HepG2 (cell line): ENCODE results near the gene SACS. TPM values are rescaled to one million over a fixed set of nuclear protein-coding genes. Genes with fewer than 3 reads are reported as not detected.

ENCODE experiments used
- AKAP8 ChIP-seq: sonication (generic); formaldehyde crosslinking; IDR thresholded peaks from 2 replicates; pipeline ENCODE4 v1.5.1; 2020; ENCODE audit warnings: mild to moderate bottlenecking, missing genetic modification reagents
- GABPA ChIP-seq, 2 experiments: IDR thresholded peaks; 2 replicates each; pipeline ENCODE4 v1.6.1; 2011 to 2016; ENCODE audit warnings: low read depth in 2 of 2, low read length in 1 of 2, missing biosample characterization in 1 of 2, missing genetic modification characterization in 1 of 2
- GLI4 ChIP-seq: sonication (generic); formaldehyde crosslinking; IDR thresholded peaks from 2 replicates; pipeline ENCODE4 v1.5.1; 2020; ENCODE audit warnings: missing genetic modification reagents, mild to moderate bottlenecking, moderate library complexity, borderline replicate concordance
- HCFC1 ChIP-seq: fragments of 150-350 bp; IDR thresholded peaks from 2 replicates; pipeline ENCODE4 v1.6.1; 2014; ENCODE audit warnings: low read depth, low read length
- HIVEP1 ChIP-seq: sonication (generic); formaldehyde crosslinking; IDR thresholded peaks from 2 replicates; pipeline ENCODE4 v1.4.0; 2020; ENCODE audit warnings: mild to moderate bottlenecking, missing genetic modification reagents
- HOXA3 ChIP-seq: sonication (generic); formaldehyde crosslinking; IDR thresholded peaks from 2 replicates; pipeline ENCODE4 v1.5.0; 2020; ENCODE audit warnings: missing genetic modification reagents
- MATR3 ChIP-seq: sonication (generic); formaldehyde crosslinking; IDR thresholded peaks from 2 replicates; pipeline ENCODE4 v1.4.0; 2020; ENCODE audit warnings: missing genetic modification reagents
- NCOA1 ChIP-seq: sonication (generic); formaldehyde crosslinking; IDR thresholded peaks from 2 replicates; pipeline ENCODE4 v1.9.0; 2021; ENCODE audit warnings: missing genetic modification reagents
- PAX8 ChIP-seq: sonication (generic); formaldehyde crosslinking; IDR thresholded peaks from 2 replicates; pipeline ENCODE4 v1.8.0; 2022; ENCODE audit warnings: mild to moderate bottlenecking, missing genetic modification reagents, borderline replicate concordance
- SAP130 ChIP-seq: IDR thresholded peaks from 2 replicates; pipeline ENCODE4 v1.6.1; 2016; ENCODE audit warnings: low read depth
- SIN3A ChIP-seq: IDR thresholded peaks from 2 replicates; pipeline ENCODE4 v1.6.1; 2011; ENCODE audit warnings: low read depth, mild to moderate bottlenecking, control low read depth, low read length, borderline replicate concordance
- TOPORS ChIP-seq: sonication (generic); formaldehyde crosslinking; IDR thresholded peaks from 2 replicates; pipeline ENCODE4 v1.8.0; 2023; ENCODE audit warnings: mild to moderate bottlenecking, missing genetic modification reagents
- ZBTB7A ChIP-seq: sonication (generic); formaldehyde crosslinking; IDR thresholded peaks from 2 replicates; pipeline ENCODE4 v1.8.0; 2022; ENCODE audit warnings: mild to moderate bottlenecking, missing genetic modification reagents
- ZNF431 ChIP-seq: sonication (generic); formaldehyde crosslinking; IDR thresholded peaks from 2 replicates; pipeline ENCODE4 v1.9.0; 2022; ENCODE audit warnings: missing genetic modification reagents, low read depth, mild to moderate bottlenecking, borderline replicate concordance
- ZNF709 ChIP-seq: sonication (generic); formaldehyde crosslinking; IDR thresholded peaks from 2 replicates; pipeline ENCODE4 v1.5.0; 2020; ENCODE audit warnings: mild to moderate bottlenecking, missing genetic modification reagents
- ZNF768 ChIP-seq: sonication (generic); formaldehyde crosslinking; IDR thresholded peaks from 2 replicates; pipeline ENCODE4 v1.4.0; 2020; ENCODE audit warnings: missing genetic modification reagents
- polyA plus RNA-seq, 8 experiments: library from polyadenylated mRNA; depleted of rRNA in 3 of 8; stranded (reverse) in 7 of 8; unstranded in 1 of 8; fragments of >200 nt; fragmentation: Illumina TruSeq in 4 of 8; extraction: Trizol in 4 of 8; gene quantifications; 2 replicates each; pipeline versions ENCODE4 v1.2.1 to v1.2.3, GENCODE V29; 2011 to 2016; ENCODE audit warnings: low read depth in 4 of 8, missing spikeins in 1 of 8, mixed read lengths in 1 of 8; ENCODE audit not compliant: insufficient read depth in 1 of 8
- total RNA-seq, 5 experiments: library from RNA; depleted of rRNA; stranded (reverse); fragments of >200 nt; fragmentation: Illumina TruSeq; extraction: Trizol; gene quantifications; 2 replicates each; pipeline ENCODE4 v1.2.3, GENCODE V29; 2016; ENCODE audit warnings: low read depth in 1 of 5
- TF ChIP-seq, protein P1 (sequence below): sonication (generic); formaldehyde crosslinking; IDR thresholded peaks from 2 replicates; pipeline ENCODE4 v1.8.0; 2022; ENCODE audit warnings: missing genetic modification reagents, mild to moderate bottlenecking, borderline replicate concordance
- TF ChIP-seq, protein P2 (sequence below): sonication (generic); formaldehyde crosslinking; IDR thresholded peaks from 2 replicates; pipeline ENCODE4 v1.4.0; 2020; ENCODE audit warnings: missing genetic modification reagents
- TF ChIP-seq, protein P3 (sequence below): sonication (generic); formaldehyde crosslinking; conservative IDR thresholded peaks from 2 replicates; pipeline ENCODE4 v1.4.0; 2020; ENCODE audit warnings: mild to moderate bottlenecking, missing genetic modification reagents, moderate library complexity

The SACS gene
- total and polyA plus RNA-seq, 2 of the 13 experiments (the other 11 are each of a cell fraction or from before 2014, with no cell fraction given), result 4.0 to 15.7 TPM

DNA sequence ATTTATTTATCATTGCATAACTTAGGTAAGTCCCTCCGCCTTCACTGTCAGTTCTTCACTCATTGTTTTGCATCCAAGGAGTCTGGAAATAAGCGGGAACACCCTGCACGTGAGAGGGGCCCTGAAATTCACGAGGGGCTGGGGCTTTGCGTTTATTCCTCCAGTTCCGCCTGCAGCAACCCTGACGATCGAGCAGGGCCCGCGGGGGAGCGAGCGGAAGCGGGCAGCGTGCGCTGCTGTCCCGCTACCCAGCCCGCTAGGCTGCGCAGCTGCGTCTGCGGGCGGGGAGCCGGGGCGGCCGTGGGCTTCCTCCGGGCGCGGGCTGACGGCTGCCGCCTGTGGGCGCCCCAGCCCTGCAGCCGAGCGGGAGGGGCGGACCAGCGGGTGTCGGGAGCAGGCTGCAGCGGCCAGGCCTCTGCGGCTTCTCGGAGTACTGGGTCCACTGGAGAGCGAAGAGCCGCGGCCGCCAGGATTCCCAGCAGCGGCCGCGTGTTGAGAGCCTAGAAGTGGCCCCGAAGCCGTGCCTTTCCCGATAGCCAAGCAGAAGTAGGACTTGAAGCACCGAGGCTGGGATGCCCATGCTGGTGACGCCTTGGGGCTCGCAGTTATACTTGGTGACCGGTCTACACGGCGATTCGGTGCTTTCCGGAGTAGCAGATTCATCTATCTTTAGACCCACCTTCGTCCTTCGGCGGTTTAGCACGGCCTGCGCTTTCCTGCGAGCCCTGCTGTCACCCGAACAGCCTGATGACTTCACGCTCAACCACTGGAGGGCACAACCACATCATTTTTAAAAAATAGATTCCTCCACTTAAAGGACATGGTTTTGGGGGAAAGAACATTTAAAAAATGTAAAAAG lies 32.9 kb upstream of the SACS start (continued):
- TF ChIP-seq, protein P1, sequence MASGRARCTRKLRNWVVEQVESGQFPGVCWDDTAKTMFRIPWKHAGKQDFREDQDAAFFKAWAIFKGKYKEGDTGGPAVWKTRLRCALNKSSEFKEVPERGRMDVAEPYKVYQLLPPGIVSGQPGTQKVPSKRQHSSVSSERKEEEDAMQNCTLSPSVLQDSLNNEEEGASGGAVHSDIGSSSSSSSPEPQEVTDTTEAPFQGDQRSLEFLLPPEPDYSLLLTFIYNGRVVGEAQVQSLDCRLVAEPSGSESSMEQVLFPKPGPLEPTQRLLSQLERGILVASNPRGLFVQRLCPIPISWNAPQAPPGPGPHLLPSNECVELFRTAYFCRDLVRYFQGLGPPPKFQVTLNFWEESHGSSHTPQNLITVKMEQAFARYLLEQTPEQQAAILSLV (CRISPR knock-in tag), result no peak; the same call in 1 of the 2 replicates
- TF ChIP-seq HOXA3 (CRISPR knock-in tag), result peak; percentile 52; the same call in 1 of the 2 replicates
- TF ChIP-seq SIN3A, result 0 out of 2 replicates have a peak, but pooled peaks have one; percentile 38
- TF ChIP-seq GLI4 (CRISPR knock-in tag), result 0 out of 2 replicates have a peak, but pooled peaks have one; percentile 29
- peak; percentile 53 for TF ChIP-seq SAP130
- TF ChIP-seq ZNF768 (CRISPR knock-in tag), result no peak
- 0 out of 2 replicates have a peak, but pooled peaks have one; percentile 26 for TF ChIP-seq AKAP8
- no peak for TF ChIP-seq HCFC1
- no peak for TF ChIP-seq TOPORS (CRISPR knock-in tag)
- TF ChIP-seq GABPA (IDR thresholded peaks at IDR 0.05; ENCODE audit: low read depth, low read length), result peak; percentile 20; the same call in 1 of the 2 replicates
- TF ChIP-seq GABPA (CRISPR knock-in tag; IDR thresholded peaks at IDR 0.05; ENCODE audit: low read depth), result no peak
- 0 out of 2 replicates have a peak, but pooled peaks have one; percentile 52 for TF ChIP-seq ZNF431 (CRISPR knock-in tag)
- peak; percentile 67; the same call in 1 of the 2 replicates for TF ChIP-seq ZNF709 (CRISPR knock-in tag)
- TF ChIP-seq PAX8 (CRISPR knock-in tag), result no peak
- TF ChIP-seq, protein P2, sequence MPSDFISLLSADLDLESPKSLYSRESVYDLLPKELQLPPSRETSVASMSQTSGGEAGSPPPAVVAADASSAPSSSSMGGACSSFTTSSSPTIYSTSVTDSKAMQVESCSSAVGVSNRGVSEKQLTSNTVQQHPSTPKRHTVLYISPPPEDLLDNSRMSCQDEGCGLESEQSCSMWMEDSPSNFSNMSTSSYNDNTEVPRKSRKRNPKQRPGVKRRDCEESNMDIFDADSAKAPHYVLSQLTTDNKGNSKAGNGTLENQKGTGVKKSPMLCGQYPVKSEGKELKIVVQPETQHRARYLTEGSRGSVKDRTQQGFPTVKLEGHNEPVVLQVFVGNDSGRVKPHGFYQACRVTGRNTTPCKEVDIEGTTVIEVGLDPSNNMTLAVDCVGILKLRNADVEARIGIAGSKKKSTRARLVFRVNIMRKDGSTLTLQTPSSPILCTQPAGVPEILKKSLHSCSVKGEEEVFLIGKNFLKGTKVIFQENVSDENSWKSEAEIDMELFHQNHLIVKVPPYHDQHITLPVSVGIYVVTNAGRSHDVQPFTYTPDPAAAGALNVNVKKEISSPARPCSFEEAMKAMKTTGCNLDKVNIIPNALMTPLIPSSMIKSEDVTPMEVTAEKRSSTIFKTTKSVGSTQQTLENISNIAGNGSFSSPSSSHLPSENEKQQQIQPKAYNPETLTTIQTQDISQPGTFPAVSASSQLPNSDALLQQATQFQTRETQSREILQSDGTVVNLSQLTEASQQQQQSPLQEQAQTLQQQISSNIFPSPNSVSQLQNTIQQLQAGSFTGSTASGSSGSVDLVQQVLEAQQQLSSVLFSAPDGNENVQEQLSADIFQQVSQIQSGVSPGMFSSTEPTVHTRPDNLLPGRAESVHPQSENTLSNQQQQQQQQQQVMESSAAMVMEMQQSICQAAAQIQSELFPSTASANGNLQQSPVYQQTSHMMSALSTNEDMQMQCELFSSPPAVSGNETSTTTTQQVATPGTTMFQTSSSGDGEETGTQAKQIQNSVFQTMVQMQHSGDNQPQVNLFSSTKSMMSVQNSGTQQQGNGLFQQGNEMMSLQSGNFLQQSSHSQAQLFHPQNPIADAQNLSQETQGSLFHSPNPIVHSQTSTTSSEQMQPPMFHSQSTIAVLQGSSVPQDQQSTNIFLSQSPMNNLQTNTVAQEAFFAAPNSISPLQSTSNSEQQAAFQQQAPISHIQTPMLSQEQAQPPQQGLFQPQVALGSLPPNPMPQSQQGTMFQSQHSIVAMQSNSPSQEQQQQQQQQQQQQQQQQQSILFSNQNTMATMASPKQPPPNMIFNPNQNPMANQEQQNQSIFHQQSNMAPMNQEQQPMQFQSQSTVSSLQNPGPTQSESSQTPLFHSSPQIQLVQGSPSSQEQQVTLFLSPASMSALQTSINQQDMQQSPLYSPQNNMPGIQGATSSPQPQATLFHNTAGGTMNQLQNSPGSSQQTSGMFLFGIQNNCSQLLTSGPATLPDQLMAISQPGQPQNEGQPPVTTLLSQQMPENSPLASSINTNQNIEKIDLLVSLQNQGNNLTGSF (CRISPR knock-in tag), result 0 out of 2 replicates have a peak, but pooled peaks have one; percentile 23
- no peak for TF ChIP-seq HIVEP1
- TF ChIP-seq ZBTB7A (CRISPR knock-in tag), result no peak
- TF ChIP-seq, protein P3, sequence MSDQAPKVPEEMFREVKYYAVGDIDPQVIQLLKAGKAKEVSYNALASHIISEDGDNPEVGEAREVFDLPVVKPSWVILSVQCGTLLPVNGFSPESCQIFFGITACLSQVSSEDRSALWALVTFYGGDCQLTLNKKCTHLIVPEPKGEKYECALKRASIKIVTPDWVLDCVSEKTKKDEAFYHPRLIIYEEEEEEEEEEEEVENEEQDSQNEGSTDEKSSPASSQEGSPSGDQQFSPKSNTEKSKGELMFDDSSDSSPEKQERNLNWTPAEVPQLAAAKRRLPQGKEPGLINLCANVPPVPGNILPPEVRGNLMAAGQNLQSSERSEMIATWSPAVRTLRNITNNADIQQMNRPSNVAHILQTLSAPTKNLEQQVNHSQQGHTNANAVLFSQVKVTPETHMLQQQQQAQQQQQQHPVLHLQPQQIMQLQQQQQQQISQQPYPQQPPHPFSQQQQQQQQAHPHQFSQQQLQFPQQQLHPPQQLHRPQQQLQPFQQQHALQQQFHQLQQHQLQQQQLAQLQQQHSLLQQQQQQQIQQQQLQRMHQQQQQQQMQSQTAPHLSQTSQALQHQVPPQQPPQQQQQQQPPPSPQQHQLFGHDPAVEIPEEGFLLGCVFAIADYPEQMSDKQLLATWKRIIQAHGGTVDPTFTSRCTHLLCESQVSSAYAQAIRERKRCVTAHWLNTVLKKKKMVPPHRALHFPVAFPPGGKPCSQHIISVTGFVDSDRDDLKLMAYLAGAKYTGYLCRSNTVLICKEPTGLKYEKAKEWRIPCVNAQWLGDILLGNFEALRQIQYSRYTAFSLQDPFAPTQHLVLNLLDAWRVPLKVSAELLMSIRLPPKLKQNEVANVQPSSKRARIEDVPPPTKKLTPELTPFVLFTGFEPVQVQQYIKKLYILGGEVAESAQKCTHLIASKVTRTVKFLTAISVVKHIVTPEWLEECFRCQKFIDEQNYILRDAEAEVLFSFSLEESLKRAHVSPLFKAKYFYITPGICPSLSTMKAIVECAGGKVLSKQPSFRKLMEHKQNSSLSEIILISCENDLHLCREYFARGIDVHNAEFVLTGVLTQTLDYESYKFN, result no peak
- TF ChIP-seq MATR3 (CRISPR knock-in tag), result no peak
- no peak for TF ChIP-seq NCOA1 (CRISPR knock-in tag)
